GM23338 (cell line): ENCODE data around the gene ARHGAP10. TPM values are rescaled to one million over a fixed set of nuclear protein-coding genes. Genes with fewer than 3 reads are reported as not detected.

ENCODE experiments used
- ATAC-seq: fragments of 200-7000 bp; cut with Tn5 transposase; 3 replicates; pipeline ENCODE4 v1.9.1; 2020
- DNase-seq: peaks from one replicate; pipeline ENCODE4 v3.0.0-alpha.2; 2015; ENCODE audit warnings: low spot score
- H2AFZ ChIP-seq: fragments of 200-600 bp; sonication (generic); 2 replicates; pipeline ENCODE4 v1.8.0; 2016; ENCODE audit warnings: antibody characterized with exemption, mild to moderate bottlenecking, moderate library complexity
- H3F3A ChIP-seq: fragments of 200-600 bp; sonication (generic); replicated peaks from 2 replicates; pipeline ENCODE4 v1.8.0; 2017; ENCODE audit warnings: antibody characterized with exemption, mixed run types, low read depth
- H3K27ac ChIP-seq: fragments of 200-600 bp; sonication (generic); 2 replicates; pipeline ENCODE4 v1.6.1; 2016; ENCODE audit warnings: low read depth
- H3K27me3 ChIP-seq: fragments of 200-600 bp; sonication (generic); 2 replicates; pipeline ENCODE4 v1.8.0; 2016; ENCODE audit warnings: mild to moderate bottlenecking, mixed run types, moderate library complexity; ENCODE audit not compliant: insufficient read depth
- H3K36me3 ChIP-seq: fragments of 200-600 bp; sonication (generic); 2 replicates; pipeline ENCODE4 v1.8.0; 2016; ENCODE audit warnings: mild to moderate bottlenecking; ENCODE audit not compliant: insufficient read depth
- H3K4me1 ChIP-seq: fragments of 200-600 bp; sonication (generic); 2 replicates; pipeline ENCODE4 v1.8.0; 2016; ENCODE audit warnings: mild to moderate bottlenecking, moderate library complexity; ENCODE audit not compliant: insufficient read depth
- H3K4me2 ChIP-seq: fragments of 200-600 bp; sonication (generic); 2 replicates; pipeline ENCODE4 v1.7.1; 2017; ENCODE audit warnings: mixed run types
- H3K4me3 ChIP-seq: fragments of 200-600 bp; sonication (generic); 2 replicates; pipeline ENCODE4 v1.6.1; 2016; ENCODE audit warnings: mixed run types
- H3K79me2 ChIP-seq: fragments of 200-600 bp; sonication (generic); replicated peaks from 2 replicates; pipeline ENCODE4 v1.8.0; 2017; ENCODE audit warnings: mild to moderate bottlenecking; ENCODE audit not compliant: insufficient read depth
- H3K9me2 ChIP-seq: fragments of 200-600 bp; sonication (generic); 2 replicates; pipeline ENCODE4 v1.8.0; 2017; ENCODE audit not compliant: insufficient read depth
- H4K20me1 ChIP-seq: fragments of 200-600 bp; sonication (generic); replicated peaks from 2 replicates; pipeline ENCODE4 v1.8.0; 2017; ENCODE audit warnings: mild to moderate bottlenecking; ENCODE audit not compliant: insufficient read depth
- H3K27ac Mint-ChIP-seq: 2 replicates; pipeline ENCODE4 v1.8.0; 2020; ENCODE audit warnings: inconsistent platforms, mild to moderate bottlenecking, moderate library complexity, mixed read lengths
- H3K27me3 Mint-ChIP-seq: 3 replicates; pipeline ENCODE4 v1.8.0; 2022; ENCODE audit warnings: low read depth, mild to moderate bottlenecking, moderate library complexity, mixed read lengths, inconsistent platforms; ENCODE audit not compliant: insufficient read depth, poor library complexity
- H3K36me3 Mint-ChIP-seq: 3 replicates; pipeline ENCODE4 v1.8.0; 2021; ENCODE audit warnings: low read depth, mild to moderate bottlenecking, inconsistent platforms, moderate library complexity, mixed read lengths
- H3K4me1 Mint-ChIP-seq: 3 replicates; pipeline ENCODE4 v1.8.0; 2020; ENCODE audit warnings: mild to moderate bottlenecking, inconsistent platforms, mixed read lengths
- H3K4me3 Mint-ChIP-seq: 3 replicates; pipeline ENCODE4 v1.8.0; 2021; ENCODE audit warnings: moderate library complexity, mild to moderate bottlenecking, inconsistent platforms, mixed read lengths
- H3K9me3 Mint-ChIP-seq: 3 replicates; pipeline ENCODE4 v1.8.0; 2020; ENCODE audit warnings: moderate library complexity, mild to moderate bottlenecking, inconsistent platforms, mixed read lengths
- CREB1 ChIP-seq: fragments of 250-450 bp; sonication (Bioruptor Pico); IDR thresholded peaks from 2 replicates; pipeline ENCODE4 v1.5.0; 2020; ENCODE audit warnings: low read depth, mild to moderate bottlenecking, moderate library complexity
- CTCF ChIP-seq, 2 experiments: fragments of 200-600 bp in 1 of 2; sonication (generic) in 1 of 2; conservative IDR thresholded peaks; 2 replicates each; pipeline versions ENCODE4 v1.5.1 to v1.6.1; 2016 to 2017; ENCODE audit warnings: antibody characterized with exemption in 2 of 2, low read depth in 2 of 2, mild to moderate bottlenecking in 2 of 2, moderate library complexity in 1 of 2
- ETS1 ChIP-seq: IDR thresholded peaks from 2 replicates; pipeline ENCODE4 v1.6.1; 2016; ENCODE audit warnings: antibody characterized with exemption
- EZH2 ChIP-seq: fragments of 200-600 bp; sonication (generic); IDR thresholded peaks from one replicate; pipeline ENCODE4 v1.8.0; 2017; ENCODE audit warnings: antibody characterized with exemption, mild to moderate bottlenecking, low read depth; ENCODE audit not compliant: unreplicated experiment
- EZH2phosphoT487 ChIP-seq: fragments of 200-600 bp; sonication (generic); IDR thresholded peaks from one replicate; pipeline ENCODE4 v1.8.1; 2018; ENCODE audit warnings: antibody characterized with exemption; ENCODE audit not compliant: unreplicated experiment
- JUNB ChIP-seq: IDR thresholded peaks from one replicate; pipeline ENCODE4 v1.6.1; 2016; ENCODE audit warnings: antibody characterized with exemption; ENCODE audit not compliant: unreplicated experiment
- NANOG ChIP-seq: IDR thresholded peaks from 2 replicates; pipeline ENCODE4 v1.6.1; 2016; ENCODE audit warnings: antibody characterized with exemption, borderline replicate concordance
- POLR2AphosphoS5 ChIP-seq: IDR thresholded peaks from 2 replicates; pipeline ENCODE4 v1.6.1; 2016; ENCODE audit warnings: antibody characterized with exemption, low read depth
- REST ChIP-seq: IDR thresholded peaks from one replicate; pipeline ENCODE4 v1.6.1; 2018; ENCODE audit warnings: antibody characterized with exemption; ENCODE audit not compliant: unreplicated experiment
- STAT1 ChIP-seq: IDR thresholded peaks from one replicate; pipeline ENCODE4 v1.6.1; 2016; ENCODE audit warnings: antibody characterized with exemption; ENCODE audit not compliant: unreplicated experiment
- ZNF114 ChIP-seq: fragments of 250-450 bp; sonication (Bioruptor Pico); IDR thresholded peaks from 2 replicates; pipeline ENCODE4 v1.5.0; 2020; ENCODE audit warnings: mild to moderate bottlenecking, moderate library complexity
- ZNF331 ChIP-seq: fragments of 250-450 bp; sonication (Bioruptor Pico); IDR thresholded peaks from 2 replicates; pipeline ENCODE4 v1.5.0; 2020; ENCODE audit warnings: low read depth, mild to moderate bottlenecking, moderate library complexity
- ZNF462 ChIP-seq: fragments of 250-450 bp; sonication (Bioruptor Pico); IDR thresholded peaks from 2 replicates; pipeline ENCODE4 v1.5.0; 2020; ENCODE audit warnings: mild to moderate bottlenecking, moderate library complexity
- polyA plus RNA-seq: library from polyadenylated mRNA; unstranded; fragments of >200 nt; fragmentation: Nextera tagmentation; extraction: Ambion mirVana; gene quantifications from 2 replicates; pipeline ENCODE4 v1.2.1, GENCODE V29; 2016
- total RNA-seq: library from RNA; depleted of rRNA; stranded (reverse); fragments of >200 nt; shearing (Covaris generic); gene quantifications from 2 replicates; pipeline ENCODE4 v1.2.3, GENCODE V29; 2014

The ARHGAP10 gene
- total and polyA plus RNA-seq, 2 experiments from 2014 or later = 5.1 to 6.3 TPM

GRCh38 chr4:147802346-147802745, 70.5 kb downstream of the ARHGAP10 start:
- Histone ChIP-seq H3K36me3 (no peaks in the 10 kb centered on the region), H3K27ac (no peak overlapping the region), H3K4me1 (no peaks in the 10 kb centered on the region), H3K9me2 (no peaks in the 10 kb centered on the region; the same call in 1 of the 2 replicates), H4K20me1 (no peaks in the 10 kb centered on the region), H3K4me3 (no peak overlapping the region), H3K79me2 (no peaks in the 10 kb centered on the region), H3K4me2 (no peak overlapping the region), H2AFZ (no peak overlapping the region), H3F3A (no peaks in the 10 kb centered on the region), H3K27me3 (no peaks in the 10 kb centered on the region)
- no peak for DNase-seq
- Mint-ChIP-seq H3K4me3 (no peak overlapping the region), H3K27ac (no peak overlapping the region), H3K4me1 (peaks cover 9% of the 10 kb centered on the region), H3K36me3 (no peaks in the 10 kb centered on the region), H3K27me3 (no peaks in the 10 kb centered on the region), H3K9me3 (no peaks in the 10 kb centered on the region)
- no peak for ATAC-seq
- TF ChIP-seq ZNF114 (CRISPR knock-in tag) = no peak
- TF ChIP-seq REST = no peak
- no peak for TF ChIP-seq EZH2
- no peak for TF ChIP-seq STAT1
- TF ChIP-seq ETS1 = no peak
- no peak for TF ChIP-seq EZH2phosphoT487
- no peak for TF ChIP-seq CREB1 (CRISPR knock-in tag)
- no peak for TF ChIP-seq ZNF462 (CRISPR knock-in tag)
- no peak for TF ChIP-seq CTCF (conservative IDR thresholded peaks at IDR 0.05; ENCODE audit: low read depth in 2 of 2)
- TF ChIP-seq ZNF331 (CRISPR knock-in tag) = no peak
- TF ChIP-seq POLR2AphosphoS5 = no peak
- no peak for TF ChIP-seq NANOG
- no peak for TF ChIP-seq JUNB
